Mucosa of descending colon (tissue), 3 donors: ENCODE results near the gene HBQ1. TPM values are rescaled to one million over a fixed set of nuclear protein-coding genes. Genes with fewer than 3 reads are reported as not detected.
"Not testable (repeated sequence)": the region's sequence is repeated elsewhere in the genome, so short reads cannot be mapped to it uniquely, and the experiment has no call there.

Experiments used
- ATAC-seq: fragments of 200-7000 bp; cut with Tn5 transposase; one replicate; pipeline ENCODE4 v1.9.1; 2020; ENCODE audit warnings: mild to moderate bottlenecking, moderate library complexity
- DNase-seq, 3 donors: peaks; one replicate each; pipeline ENCODE4 v3.0.0-alpha.2; 2020
- H3K36me3 ChIP-seq: fragments of 200-600 bp; one replicate; pipeline ENCODE4 v1.8.0; 2021; ENCODE audit warnings: low read depth, mild to moderate bottlenecking
- H3K4me1 ChIP-seq: fragments of 200-600 bp; one replicate; pipeline ENCODE4 v1.8.0; 2021; ENCODE audit warnings: low read depth, mild to moderate bottlenecking
- H3K4me3 ChIP-seq: fragments of 200-600 bp; one replicate; pipeline ENCODE4 v1.8.0; 2021; ENCODE audit warnings: mild to moderate bottlenecking
- H3K9me3 ChIP-seq: fragments of 200-600 bp; one replicate; pipeline ENCODE4 v1.8.0; 2021; ENCODE audit warnings: mild to moderate bottlenecking
- intact Hi-C, 2 donors: fragments of 100-400 bp; cut with DNase I in 1 of 2; cut with micrococcal nuclease in 1 of 2; formaldehyde crosslinking; loops; one replicate each; pipeline versions ENCODE4 v1.11.0 to v1.11.1; 2022; cut with DNase I, micrococcal nuclease
- total RNA-seq, 3 donors: library from RNA; stranded (reverse); fragmentation: NEBNext Ultra II Directional in 2 of 3; extraction: Animal tissue kit (Norgen Biotek cat#: 25700) in 2 of 3; gene quantifications; one replicate each; pipeline versions ENCODE4 v1.2.1 to v1.2.4, GENCODE V29; 2021 to 2023
- TF ChIP-seq, protein P1 (sequence below): fragments of 200-600 bp; IDR thresholded peaks from one replicate; pipeline ENCODE4 v1.8.0; 2022; ENCODE audit warnings: antibody characterized with exemption, mild to moderate bottlenecking
- donor health status: DM: no; HTN: no; CAD: no; lungs with moderate emphysema.
- donor health status: DM: no; HTN: no; CAD: no.
- donor health status: DM: no; HTN: yes; CAD: no.

The HBQ1 gene
- total RNA-seq, 3 donors from 2014 or later, result not detected

- H3K36me3 ChIP-seq, result no peaks in the 10 kb centered on the region
- no peaks in the 10 kb centered on the region for H3K9me3 ChIP-seq
- TF ChIP-seq, protein P1, sequence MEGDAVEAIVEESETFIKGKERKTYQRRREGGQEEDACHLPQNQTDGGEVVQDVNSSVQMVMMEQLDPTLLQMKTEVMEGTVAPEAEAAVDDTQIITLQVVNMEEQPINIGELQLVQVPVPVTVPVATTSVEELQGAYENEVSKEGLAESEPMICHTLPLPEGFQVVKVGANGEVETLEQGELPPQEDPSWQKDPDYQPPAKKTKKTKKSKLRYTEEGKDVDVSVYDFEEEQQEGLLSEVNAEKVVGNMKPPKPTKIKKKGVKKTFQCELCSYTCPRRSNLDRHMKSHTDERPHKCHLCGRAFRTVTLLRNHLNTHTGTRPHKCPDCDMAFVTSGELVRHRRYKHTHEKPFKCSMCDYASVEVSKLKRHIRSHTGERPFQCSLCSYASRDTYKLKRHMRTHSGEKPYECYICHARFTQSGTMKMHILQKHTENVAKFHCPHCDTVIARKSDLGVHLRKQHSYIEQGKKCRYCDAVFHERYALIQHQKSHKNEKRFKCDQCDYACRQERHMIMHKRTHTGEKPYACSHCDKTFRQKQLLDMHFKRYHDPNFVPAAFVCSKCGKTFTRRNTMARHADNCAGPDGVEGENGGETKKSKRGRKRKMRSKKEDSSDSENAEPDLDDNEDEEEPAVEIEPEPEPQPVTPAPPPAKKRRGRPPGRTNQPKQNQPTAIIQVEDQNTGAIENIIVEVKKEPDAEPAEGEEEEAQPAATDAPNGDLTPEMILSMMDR, result no peak
- peak within 1 kb of the TSS; percentile 57 for H3K4me3 ChIP-seq
- peaks cover 11% of the 10 kb centered on the region for H3K4me1 ChIP-seq
- ATAC-seq (peak; percentile 95), DNase-seq (peak; percentile 90 to 91 (median 91))
- intact Hi-C loops, result no loop called here
Observed at GRCh38 chr16:228852-229730, 48.8 kb downstream of the HBQ1 start, which contains the start of gene LUC7L. Gene LUC7L (minus strand): TSS chr16:229449. CDS start chr16:229339, 110 bp downstream.

DNA sequence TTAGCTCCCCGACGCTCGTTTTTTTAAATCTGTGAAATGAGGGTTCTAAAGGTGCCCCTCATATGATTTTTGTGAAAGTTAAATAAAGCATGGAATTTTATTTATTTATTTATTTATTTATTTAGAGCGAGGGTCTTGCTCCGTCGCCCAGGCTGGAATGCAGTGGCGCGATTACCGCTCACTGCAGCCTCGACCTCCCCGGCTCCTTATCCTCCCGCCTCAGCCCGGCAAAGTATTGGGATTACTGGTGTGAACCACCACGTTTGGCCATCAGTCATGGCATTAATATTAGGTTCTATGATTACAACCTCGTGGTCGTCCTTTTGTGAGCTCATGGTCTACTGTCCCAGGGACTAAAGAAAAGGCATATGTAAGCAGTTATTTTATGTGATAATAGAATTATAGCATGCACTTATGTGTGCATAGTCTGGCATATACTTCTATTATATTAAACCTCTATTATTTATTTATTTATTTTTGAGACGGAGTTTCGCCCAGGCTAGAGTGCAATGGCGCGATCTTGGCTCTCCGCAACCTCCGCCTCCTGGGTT lies 49.5 kb downstream of the HBQ1 start:
- Histone ChIP-seq H3K4me3 (no peak overlapping the region), H3K9me3 (no peaks in the 10 kb centered on the region), H3K36me3 (no peaks in the 10 kb centered on the region), H3K4me1 (peaks cover 11% of the 10 kb centered on the region)
- DNase-seq (no peak), ATAC-seq (no peak)
- TF ChIP-seq, protein P1, result no peak
- intact Hi-C loops, result no loop called here

DNA sequence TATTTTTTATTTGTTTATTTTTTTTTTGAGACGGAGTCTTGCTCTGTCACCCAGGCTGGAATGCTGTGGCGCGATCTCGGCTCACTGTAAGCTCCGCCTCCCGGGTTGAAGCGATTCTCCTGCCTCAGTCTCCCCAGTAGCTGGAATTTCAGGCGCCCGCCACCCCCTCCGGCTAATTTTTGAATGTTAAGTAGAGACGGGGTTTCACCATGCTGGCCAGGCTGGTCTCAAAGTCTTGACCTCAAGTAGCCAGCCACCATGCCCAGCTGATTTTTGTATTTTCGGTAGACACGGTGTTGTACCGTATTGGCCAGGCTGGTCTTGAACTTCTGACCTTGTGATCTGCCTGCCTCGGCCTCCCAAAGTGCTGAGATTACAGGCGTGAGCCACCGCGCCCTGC lies 50.1 kb downstream of the HBQ1 start:
- H3K36me3 ChIP-seq, DNase-seq, ATAC-seq, H3K9me3 ChIP-seq, intact Hi-C loops, H3K4me3 ChIP-seq: not testable (repeated sequence)
- peaks cover 11% of the 10 kb centered on the region for H3K4me1 ChIP-seq

Other genes with a start within 250 kb of the HBQ1 start
- 10 to 100 TPM; 10.0 to 13.0 (median 12.6) TPM for gene POLR3K, start 126.9 kb upstream of the HBQ1 start, total RNA-seq
- gene SNRNP25, start 126.6 kb upstream of the HBQ1 start, total RNA-seq, result 10 to 100 TPM; 18.8 to 24.9 (median 20.6) TPM
- gene RHBDF1, start 107.8 kb upstream of the HBQ1 start, total RNA-seq, result 10 to 100 TPM; 27.2 to 39.2 (median 36.9) TPM
- 10 to 100 TPM; 25.0 to 30.3 (median 29.9) TPM for gene MPG, start 102.2 kb upstream of the HBQ1 start, total RNA-seq
- 10 to 100 TPM; 20.0 to 27.0 (median 21.0) TPM for gene NPRL3, start 41.8 kb upstream of the HBQ1 start, total RNA-seq
- gene HBZ, start 27.8 kb upstream of the HBQ1 start, total RNA-seq, result under 1 TPM in 1 of 3 donors, not detected in 2; 0.41 TPM
- gene HBM, start 14.5 kb upstream of the HBQ1 start, total RNA-seq, result not detected
- gene HBA2, start 7.6 kb upstream of the HBQ1 start, total RNA-seq, result 1 to 10 TPM in 2 of 3 donors, not detected in 1; 2.9 to 3.4 TPM
- 1 to 10 TPM in 2 of 3 donors, not detected in 1; 4.3 to 8.5 TPM for gene HBA1, start 3.8 kb upstream of the HBQ1 start, total RNA-seq
- gene LUC7L, start 49.0 kb downstream of the HBQ1 start, total RNA-seq, result 10 to 100 TPM; 47.8 to 86.8 (median 67.2) TPM
- gene FAM234A, start 54.4 kb downstream of the HBQ1 start, total RNA-seq, result 100 to 1,000 TPM in 1 of 3 donors, 10 to 100 TPM in 2; 87.1 to 129 (median 99.1) TPM
- 10 to 100 TPM in 1 of 3 donors, 1 to 10 TPM in 2; 2.6 to 10.0 (median 8.1) TPM for gene RGS11, start 95.5 kb downstream of the HBQ1 start, total RNA-seq
- 1 to 10 TPM; 1.7 to 6.8 (median 1.9) TPM for gene ARHGDIG, start 100.1 kb downstream of the HBQ1 start, total RNA-seq
- 1 to 10 TPM in 2 of 3 donors, under 1 TPM in 1; 0.23 to 2.8 (median 1.3) TPM for gene PDIA2, start 102.7 kb downstream of the HBQ1 start, total RNA-seq
- gene AXIN1, start 172.3 kb downstream of the HBQ1 start, total RNA-seq, result 10 to 100 TPM; 33.0 to 46.3 (median 40.0) TPM
- 10 to 100 TPM; 39.7 to 53.8 (median 49.1) TPM for gene MRPL28, start 190.1 kb downstream of the HBQ1 start, total RNA-seq
- 100 to 1,000 TPM in 1 of 3 donors, 10 to 100 TPM in 2; 77.3 to 134 (median 95.7) TPM for gene PGAP6, start 201.5 kb downstream of the HBQ1 start, total RNA-seq
- gene NME4, start 216.7 kb downstream of the HBQ1 start, total RNA-seq, result 100 to 1,000 TPM in 1 of 3 donors, 10 to 100 TPM in 2; 24.5 to 125 (median 43.6) TPM
- 10 to 100 TPM; 39.5 to 64.3 (median 56.0) TPM for gene DECR2, start 221.4 kb downstream of the HBQ1 start, total RNA-seq
- 10 to 100 TPM; 22.3 to 45.6 (median 30.7) TPM for gene RAB11FIP3, start 245.2 kb downstream of the HBQ1 start, total RNA-seq